Karpas-422 (cell line): ENCODE data around the gene NRP2. TPM values are rescaled to one million over a fixed set of nuclear protein-coding genes. Genes with fewer than 3 reads are reported as not detected.

Experiments
- DNase-seq: peaks from one replicate; pipeline ENCODE4 v3.0.0-alpha.2; 2015
- H2AFZ ChIP-seq: fragments of 200-600 bp; sonication (generic); 2 replicates; pipeline ENCODE4 v1.6.1; 2014; ENCODE audit warnings: antibody characterized with exemption, low read length, mixed read lengths
- H3K27ac ChIP-seq: fragments of 200-600 bp; sonication (generic); 2 replicates; pipeline ENCODE4 v1.5.1; 2014; ENCODE audit warnings: mild to moderate bottlenecking, low read length, moderate library complexity
- H3K27me3 ChIP-seq: fragments of 200-600 bp; sonication (generic); 2 replicates; pipeline ENCODE4 v1.6.1; 2014; ENCODE audit warnings: low read length, mixed read lengths
- H3K36me3 ChIP-seq: fragments of 200-600 bp; sonication (generic); 2 replicates; pipeline ENCODE4 v1.6.1; 2014; ENCODE audit warnings: low read length, mixed read lengths; ENCODE audit not compliant: insufficient read depth
- H3K4me1 ChIP-seq: fragments of 200-600 bp; sonication (generic); 2 replicates; pipeline ENCODE4 v1.6.1; 2014; ENCODE audit warnings: mild to moderate bottlenecking, low read length, mixed read lengths
- H3K4me2 ChIP-seq: fragments of 200-600 bp; sonication (generic); 2 replicates; pipeline ENCODE4 v1.6.1; 2014; ENCODE audit warnings: low read length, low read depth, mild to moderate bottlenecking; ENCODE audit not compliant: poor library complexity, severe bottlenecking
- H3K4me3 ChIP-seq: fragments of 200-600 bp; sonication (generic); 2 replicates; pipeline ENCODE4 v1.5.1; 2014; ENCODE audit warnings: mild to moderate bottlenecking, antibody characterized with exemption, low read length, mixed read lengths
- H3K79me2 ChIP-seq: fragments of 200-600 bp; sonication (generic); 2 replicates; pipeline ENCODE4 v1.6.1; 2014; ENCODE audit warnings: mild to moderate bottlenecking, low read length, mixed read lengths
- H3K9ac ChIP-seq: fragments of 200-600 bp; sonication (generic); 2 replicates; pipeline ENCODE4 v1.6.0; 2014; ENCODE audit warnings: low read length
- H3K9me2 ChIP-seq: fragments of 200-600 bp; sonication (generic), shearing (Covaris generic); replicated peaks from 2 replicates; pipeline ENCODE4 v1.6.0; 2014; ENCODE audit warnings: mild to moderate bottlenecking, low read length, moderate library complexity; ENCODE audit not compliant: insufficient read depth
- H3K9me3 ChIP-seq: fragments of 300-700, 200-600 bp; sonication (generic); 2 replicates; pipeline ENCODE4 v1.6.1; 2014; ENCODE audit warnings: low read length, mixed read lengths
- H4K20me1 ChIP-seq: fragments of 200-600 bp; sonication (generic); 2 replicates; pipeline ENCODE4 v1.6.1; 2014; ENCODE audit warnings: mild to moderate bottlenecking, antibody characterized with exemption, low read length, low read depth; ENCODE audit not compliant: insufficient read depth
- total RNA-seq: library from RNA; depleted of rRNA; stranded (reverse); fragments of >200 nt; shearing (Covaris generic); gene quantifications from 2 replicates; pipeline ENCODE4 v1.2.3, GENCODE V29; 2014; ENCODE audit warnings: low replicate concordance

NRP2 gene
- total RNA-seq, 1 experiment from 2014 or later = 4.4 TPM

- H2AFZ ChIP-seq = no peak overlapping the region
- H4K20me1 ChIP-seq = no peaks in the 10 kb centered on the region
- no peaks in the 10 kb centered on the region for H3K9me2 ChIP-seq
- no peak for DNase-seq
- H3K9ac ChIP-seq = no peak overlapping the region
- H3K4me3 ChIP-seq = no peak overlapping the region
- no peaks in the 10 kb centered on the region for H3K36me3 ChIP-seq
- peaks cover 17% of the 10 kb centered on the region; the same call in 1 of the 2 replicates for H3K4me1 ChIP-seq
- no peak overlapping the region for H3K27ac ChIP-seq
- no peaks in the 10 kb centered on the region for H3K79me2 ChIP-seq
- no peak overlapping the region for H3K4me2 ChIP-seq
- no peaks in the 10 kb centered on the region for H3K27me3 ChIP-seq
- no peaks in the 10 kb centered on the region for H3K9me3 ChIP-seq
Observed at GRCh38 chr2:205770577-205770976, 88.3 kb downstream of the NRP2 start.

GRCh38 chr2:205771031-205771430 is 88.7 kb downstream of the NRP2 start:
- Histone ChIP-seq H2AFZ (no peak overlapping the region), H3K79me2 (no peaks in the 10 kb centered on the region), H3K27me3 (no peaks in the 10 kb centered on the region), H3K36me3 (no peaks in the 10 kb centered on the region), H3K4me3 (no peak overlapping the region), H3K4me1 (peaks cover 17% of the 10 kb centered on the region; the same call in 1 of the 2 replicates), H3K9me3 (no peaks in the 10 kb centered on the region), H3K9me2 (no peaks in the 10 kb centered on the region), H4K20me1 (no peaks in the 10 kb centered on the region), H3K4me2 (no peak overlapping the region), H3K9ac (no peak overlapping the region), H3K27ac (no peak overlapping the region)
- no peak for DNase-seq

- Histone ChIP-seq H3K79me2 (no peaks in the 10 kb centered on the region), H2AFZ (no peak overlapping the region), H3K9me2 (no peaks in the 10 kb centered on the region), H3K27ac (no peak overlapping the region), H3K27me3 (no peaks in the 10 kb centered on the region), H3K9ac (no peak overlapping the region), H3K4me1 (peaks cover 17% of the 10 kb centered on the region; the same call in 1 of the 2 replicates), H3K4me3 (no peak overlapping the region), H3K9me3 (no peaks in the 10 kb centered on the region), H3K36me3 (no peaks in the 10 kb centered on the region), H4K20me1 (no peaks in the 10 kb centered on the region), H3K4me2 (no peak overlapping the region)
- DNase-seq = no peak
Observed at GRCh38 chr2:205771666-205772065, 89.4 kb downstream of the NRP2 start.

- Histone ChIP-seq H4K20me1 (no peaks in the 10 kb centered on the region), H3K4me1 (peaks cover 17% of the 10 kb centered on the region; the same call in 1 of the 2 replicates), H3K9me2 (no peaks in the 10 kb centered on the region), H3K4me2 (no peak overlapping the region), H3K9me3 (no peaks in the 10 kb centered on the region), H3K4me3 (no peak overlapping the region), H3K27me3 (no peaks in the 10 kb centered on the region), H2AFZ (no peak overlapping the region), H3K79me2 (no peaks in the 10 kb centered on the region), H3K27ac (no peak overlapping the region), H3K36me3 (no peaks in the 10 kb centered on the region), H3K9ac (no peak overlapping the region)
- no peak for DNase-seq
Observed at GRCh38 chr2:205772983-205773382, 90.7 kb downstream of the NRP2 start.

DNA sequence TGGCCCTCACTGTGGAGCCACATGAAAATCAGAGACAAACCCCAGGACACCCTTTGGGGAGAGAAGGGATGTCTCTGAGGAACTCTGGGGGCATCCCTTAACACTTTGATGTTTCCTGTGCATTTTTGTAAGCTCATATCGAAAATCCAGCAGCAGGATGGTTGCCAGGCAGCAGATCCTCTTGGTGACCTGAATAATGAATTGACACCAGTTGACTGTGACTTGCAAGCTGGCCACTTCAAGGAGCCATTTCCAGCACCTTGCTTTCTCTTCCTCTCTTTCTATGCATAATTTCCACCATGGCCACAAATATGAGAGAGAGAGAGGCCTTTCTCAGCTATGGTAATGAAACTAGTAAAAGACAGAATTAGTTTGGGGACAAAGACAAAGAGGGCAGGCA is 91.7 kb downstream of the NRP2 start:
- H3K27me3 ChIP-seq = no peaks in the 10 kb centered on the region
- H3K36me3 ChIP-seq = no peaks in the 10 kb centered on the region
- DNase-seq = no peak
- H3K9me3 ChIP-seq = no peaks in the 10 kb centered on the region
- no peak overlapping the region for H3K4me3 ChIP-seq
- H4K20me1 ChIP-seq = no peaks in the 10 kb centered on the region
- H3K4me2 ChIP-seq = no peak overlapping the region
- H3K79me2 ChIP-seq = no peaks in the 10 kb centered on the region
- H2AFZ ChIP-seq = no peak overlapping the region
- no peak overlapping the region for H3K27ac ChIP-seq
- peaks cover 17% of the 10 kb centered on the region; the same call in 1 of the 2 replicates for H3K4me1 ChIP-seq
- no peak overlapping the region for H3K9ac ChIP-seq
- no peaks in the 10 kb centered on the region for H3K9me2 ChIP-seq

GRCh38 chr2:205775097-205775877 is 93.0 kb downstream of the NRP2 start:
- Histone ChIP-seq H3K4me1 (peaks cover 17% of the 10 kb centered on the region; the same call in 1 of the 2 replicates), H3K9me2 (no peaks in the 10 kb centered on the region), H3K36me3 (no peaks in the 10 kb centered on the region), H3K9me3 (no peaks in the 10 kb centered on the region), H2AFZ (no peak overlapping the region), H3K9ac (no peak overlapping the region), H3K27me3 (no peaks in the 10 kb centered on the region), H4K20me1 (no peaks in the 10 kb centered on the region), H3K79me2 (no peaks in the 10 kb centered on the region), H3K27ac (no peak overlapping the region), H3K4me3 (no peak overlapping the region), H3K4me2 (no peak overlapping the region)
- DNase-seq = no peak

GRCh38 chr2:205776139-205776538 is 93.8 kb downstream of the NRP2 start:
- Histone ChIP-seq H4K20me1 (no peaks in the 10 kb centered on the region), H3K4me3 (no peak overlapping the region), H3K9me3 (no peaks in the 10 kb centered on the region), H2AFZ (no peak overlapping the region), H3K79me2 (no peaks in the 10 kb centered on the region), H3K9ac (no peak overlapping the region), H3K36me3 (no peaks in the 10 kb centered on the region), H3K4me1 (peaks cover 14% of the 10 kb centered on the region; the same call in 1 of the 2 replicates), H3K27me3 (no peaks in the 10 kb centered on the region), H3K4me2 (no peak overlapping the region), H3K27ac (no peak overlapping the region), H3K9me2 (no peaks in the 10 kb centered on the region)
- peak; percentile 83 for DNase-seq

GRCh38 chr2:205776720-205777119 is 94.4 kb downstream of the NRP2 start:
- Histone ChIP-seq H3K27me3 (no peaks in the 10 kb centered on the region), H3K79me2 (no peaks in the 10 kb centered on the region), H3K27ac (no peak overlapping the region), H3K4me3 (no peak overlapping the region), H3K9me2 (no peaks in the 10 kb centered on the region), H2AFZ (no peak overlapping the region), H3K4me1 (peaks cover 14% of the 10 kb centered on the region; the same call in 1 of the 2 replicates), H3K9ac (no peak overlapping the region), H3K4me2 (no peak overlapping the region), H3K9me3 (no peaks in the 10 kb centered on the region), H4K20me1 (no peaks in the 10 kb centered on the region), H3K36me3 (no peaks in the 10 kb centered on the region)
- no peak for DNase-seq
